HepG2 (cell line): ENCODE results near the gene KIF2C. TPM values are rescaled to one million over a fixed set of nuclear protein-coding genes. Genes with fewer than 3 reads are reported as not detected.

Experiments
- ARNT ChIP-seq: fragments of 450-650 bp; IDR thresholded peaks from 2 replicates; pipeline ENCODE4 v1.6.1; 2017
- ATF1 ChIP-seq: IDR thresholded peaks from 2 replicates; pipeline ENCODE4 v1.6.1; 2016; ENCODE audit warnings: mild to moderate bottlenecking, control low read depth
- ATF6 ChIP-seq: sonication (generic); formaldehyde crosslinking; conservative IDR thresholded peaks from 2 replicates; pipeline ENCODE4 v1.4.0; 2020; ENCODE audit warnings: missing genetic modification reagents
- BHLHE40 ChIP-seq: IDR thresholded peaks from 2 replicates; pipeline ENCODE4 v1.6.1; 2011; ENCODE audit warnings: low read length, improper control_type of control experiment
- HOXD1 ChIP-seq: sonication (generic); formaldehyde crosslinking; IDR thresholded peaks from 2 replicates; pipeline ENCODE4 v1.5.0; 2020; ENCODE audit warnings: missing genetic modification reagents
- ISL2 ChIP-seq: sonication (generic); formaldehyde crosslinking; IDR thresholded peaks from 2 replicates; pipeline ENCODE4 v1.5.0; 2020; ENCODE audit warnings: missing genetic modification reagents
- JARID2 ChIP-seq: sonication (generic); formaldehyde crosslinking; IDR thresholded peaks from 2 replicates; pipeline ENCODE4 v1.8.1; 2023; ENCODE audit warnings: missing genetic modification reagents, inconsistent platforms; ENCODE audit not compliant: insufficient replicate concordance
- KDM5A ChIP-seq: fragments of 200-600 bp; sonication (generic); IDR thresholded peaks from 2 replicates; pipeline ENCODE4 v1.7.0; 2018; ENCODE audit warnings: antibody characterized with exemption, mild to moderate bottlenecking, low read length, borderline replicate concordance
- KDM6A ChIP-seq: IDR thresholded peaks from 2 replicates; pipeline ENCODE4 v1.6.1; 2016; ENCODE audit warnings: low read depth
- MIER3 ChIP-seq: IDR thresholded peaks from 2 replicates; pipeline ENCODE4 v1.6.1; 2016; ENCODE audit warnings: missing compliant biosample characterization, borderline replicate concordance
- MYC ChIP-seq: sonication (generic); formaldehyde crosslinking; IDR thresholded peaks from 2 replicates; pipeline ENCODE4 v1.9.0; 2021; ENCODE audit warnings: missing genetic modification reagents, borderline replicate concordance
- NPAS2 ChIP-seq: sonication (generic); formaldehyde crosslinking; IDR thresholded peaks from 2 replicates; pipeline ENCODE4 v1.8.0; 2022; ENCODE audit warnings: mild to moderate bottlenecking, missing genetic modification reagents, borderline replicate concordance
- NR1H2 ChIP-seq: sonication (generic); formaldehyde crosslinking; IDR thresholded peaks from 2 replicates; pipeline ENCODE4 v1.8.1; 2022; ENCODE audit warnings: low read depth, missing genetic modification reagents, borderline replicate concordance
- PHF8 ChIP-seq: sonication (generic); formaldehyde crosslinking; IDR thresholded peaks from 2 replicates; pipeline ENCODE4 v1.5.0; 2020; ENCODE audit warnings: missing genetic modification reagents
- REST ChIP-seq, 2 experiments: IDR thresholded peaks; 2 replicates each; pipeline ENCODE4 v1.6.1; 2011 to 2012; ENCODE audit warnings: low read length in 2 of 2, borderline replicate concordance in 1 of 2, low read depth in 1 of 2, mild to moderate bottlenecking in 1 of 2, moderate library complexity in 1 of 2
- SMAD1 ChIP-seq: sonication (generic); formaldehyde crosslinking; IDR thresholded peaks from 2 replicates; pipeline ENCODE4 v1.4.0; 2020; ENCODE audit warnings: missing genetic modification reagents, low read depth, mild to moderate bottlenecking, borderline replicate concordance
- ZBTB21 ChIP-seq: sonication (generic); formaldehyde crosslinking; IDR thresholded peaks from 2 replicates; pipeline ENCODE4 v1.4.0; 2020; ENCODE audit warnings: missing genetic modification reagents
- ZBTB25 ChIP-seq: IDR thresholded peaks from 2 replicates; pipeline ENCODE4 v1.6.1; 2018; ENCODE audit warnings: missing genetic modification reagents
- ZFAT ChIP-seq: sonication (generic); formaldehyde crosslinking; conservative IDR thresholded peaks from 2 replicates; pipeline ENCODE4 v1.8.1; 2023; ENCODE audit warnings: missing genetic modification reagents, inconsistent platforms
- ZGPAT ChIP-seq: IDR thresholded peaks from 2 replicates; pipeline ENCODE4 v1.6.1; 2016; ENCODE audit warnings: mild to moderate bottlenecking
- ZNF784 ChIP-seq: sonication (generic); formaldehyde crosslinking; IDR thresholded peaks from 2 replicates; pipeline ENCODE4 v1.5.1; 2020; ENCODE audit warnings: missing genetic modification reagents, mild to moderate bottlenecking, borderline replicate concordance
- polyA plus RNA-seq, 8 experiments: library from polyadenylated mRNA; depleted of rRNA in 3 of 8; stranded (reverse) in 7 of 8; unstranded in 1 of 8; fragments of >200 nt; fragmentation: Illumina TruSeq in 4 of 8; extraction: Trizol in 4 of 8; gene quantifications; 2 replicates each; pipeline versions ENCODE4 v1.2.1 to v1.2.3, GENCODE V29; 2011 to 2016; ENCODE audit warnings: low read depth in 4 of 8, missing spikeins in 1 of 8, mixed read lengths in 1 of 8; ENCODE audit not compliant: insufficient read depth in 1 of 8
- total RNA-seq, 5 experiments: library from RNA; depleted of rRNA; stranded (reverse); fragments of >200 nt; fragmentation: Illumina TruSeq; extraction: Trizol; gene quantifications; 2 replicates each; pipeline ENCODE4 v1.2.3, GENCODE V29; 2016; ENCODE audit warnings: low read depth in 1 of 5

The KIF2C gene
- total and polyA plus RNA-seq, 2 of the 13 experiments (the other 11 are each of a cell fraction or from before 2014, with no cell fraction given): 29.7 to 53.7 TPM

GRCh38 chr1:44730741-44731512 is 8.7 kb upstream of the KIF2C start, which contains the start of gene RNU5D-1 (continued):
- TF ChIP-seq ZNF784 (CRISPR knock-in tag) (0 out of 2 replicates have a peak, but pooled peaks have one; percentile 52), SMAD1 (CRISPR knock-in tag) (no peak), PHF8 (CRISPR knock-in tag) (no peak), ATF1 (CRISPR knock-in tag) (peak; percentile 73), ARNT (no peak), REST (IDR thresholded peaks at IDR 0.05; ENCODE audit: borderline replicate concordance in 1 of 2, low read depth in 1 of 2, low read length in 2 of 2) (0 out of 4 replicates have a peak, but pooled peaks of 1 of the 2 experiments have one; percentile 12), MIER3 (CRISPR knock-in tag) (peak; percentile 41; the same call in 1 of the 2 replicates), ZBTB21 (CRISPR knock-in tag) (no peak; the same call in 1 of the 2 replicates), ZFAT (no peak), KDM5A (no peak), NPAS2 (CRISPR knock-in tag) (no peak), ZGPAT (peak; percentile 92), BHLHE40 (no peak), ISL2 (CRISPR knock-in tag) (0 out of 2 replicates have a peak, but pooled peaks have one; percentile 17), MYC (CRISPR knock-in tag) (no peak), ATF6 (CRISPR knock-in tag) (peak; percentile 83; the same call in 1 of the 2 replicates), ZBTB25 (CRISPR knock-in tag) (no peak; the same call in 1 of the 2 replicates), KDM6A (CRISPR knock-in tag) (no peak), HOXD1 (CRISPR knock-in tag) (no peak), JARID2 (CRISPR knock-in tag) (no peak), NR1H2 (CRISPR knock-in tag) (no peak)
